Activated CD4-positive, alpha-beta T cell treated with anti-CD3 and anti-CD28 coated beads, Interleukin-2, amount 10 ng/mL, durations not matched to agents 7 days and 5 days (primary cell): Measurements from ENCODE around the gene ALDH7A1. TPM values are rescaled to one million over a fixed set of nuclear protein-coding genes. Genes with fewer than 3 reads are reported as not detected.
"Not testable (repeated sequence)": the region's sequence is repeated elsewhere in the genome, so short reads cannot be mapped to it uniquely, and the experiment has no call there.

Source experiments
- CTCF ChIA-PET: fragments of 350-600 bp; sonication (Branson Sonifier 250); formaldehyde crosslinking; loops from one replicate; lab custom pipeline; 2021; ENCODE audit warnings: antibody characterized with exemption; lab: Charles Lee
- POLR2A ChIA-PET: fragments of 350-600 bp; sonication (Branson Sonifier 250); formaldehyde crosslinking; loops from one replicate; lab custom pipeline; 2021; ENCODE audit warnings: antibody characterized with exemption; lab: Charles Lee
- DNase-seq: peaks from one replicate; pipeline ENCODE4 v3.0.0-alpha.2; 2020
- H3K27ac Mint-ChIP-seq: one replicate; pipeline ENCODE4 v1.8.0; 2021; ENCODE audit warnings: mild to moderate bottlenecking, moderate library complexity, mixed read lengths
- H3K27me3 Mint-ChIP-seq: one replicate; pipeline ENCODE4 v1.8.0; 2021; ENCODE audit warnings: mixed read lengths
- H3K36me3 Mint-ChIP-seq: one replicate; pipeline ENCODE4 v1.8.0; 2021; ENCODE audit warnings: low read depth, mixed read lengths
- H3K4me1 Mint-ChIP-seq: one replicate; pipeline ENCODE4 v1.8.0; 2021; ENCODE audit warnings: mixed read lengths
- H3K4me3 Mint-ChIP-seq: one replicate; pipeline ENCODE4 v1.8.0; 2021; ENCODE audit warnings: mild to moderate bottlenecking, moderate library complexity, mixed read lengths
- H3K9me3 Mint-ChIP-seq: one replicate; pipeline ENCODE4 v1.8.0; 2021; ENCODE audit warnings: mixed read lengths
- total RNA-seq, 2 experiments: library from RNA; stranded (reverse); gene quantifications; one replicate each; pipeline ENCODE4 v1.2.3, GENCODE V29; 2021

The ALDH7A1 gene
- total RNA-seq, 2 experiments from 2014 or later, result 2.7 to 3.6 TPM

DNA sequence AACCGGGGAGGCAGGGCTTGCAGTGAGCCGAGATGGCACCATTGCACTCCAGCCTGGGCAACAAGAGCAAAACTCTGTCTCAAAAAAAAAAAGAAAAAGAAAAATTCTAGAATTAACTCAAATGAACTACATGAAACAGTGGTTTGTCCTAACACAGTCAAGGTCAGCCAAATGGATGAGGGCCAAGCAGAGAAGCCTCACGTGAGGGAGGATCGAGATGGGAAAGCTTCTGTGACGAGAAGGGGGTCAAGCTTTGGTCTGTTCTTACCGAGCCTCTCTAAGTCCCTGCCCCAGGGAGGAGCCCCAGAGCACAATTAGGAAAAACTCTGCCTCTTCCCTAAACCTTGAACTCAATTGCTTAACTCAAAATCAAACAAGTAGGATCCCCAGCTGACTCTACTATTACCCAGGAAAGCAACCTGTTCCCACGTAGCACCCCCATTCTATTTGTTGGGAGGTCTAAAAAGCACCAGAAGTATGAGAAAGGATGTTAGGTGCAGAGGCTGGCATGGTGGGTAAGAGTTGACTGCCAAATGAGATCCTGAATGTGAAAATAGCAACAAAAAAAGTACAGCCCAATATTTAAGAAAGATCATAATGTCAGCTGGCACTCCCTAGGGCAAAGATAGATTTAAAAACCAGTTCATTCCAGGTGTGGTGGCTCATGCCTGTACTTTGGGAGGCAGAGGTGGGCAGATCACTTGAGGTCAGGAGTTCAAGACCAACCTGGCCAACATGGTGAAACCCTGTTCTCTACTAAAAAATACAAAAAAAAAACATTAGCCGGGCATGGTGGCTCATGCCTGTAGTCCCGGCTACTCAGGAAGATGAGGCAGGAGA lies 7.2 kb downstream of the ALDH7A1 start:
- no peak overlapping the region for H3K27ac Mint-ChIP-seq
- no peak overlapping the region for H3K4me3 Mint-ChIP-seq
- H3K9me3 Mint-ChIP-seq, result no peaks in the 10 kb centered on the region
- DNase-seq, result no peak
- H3K27me3 Mint-ChIP-seq, result no peaks in the 10 kb centered on the region
- ChIA-PET CTCF (interaction anchor here (0.6 kb wide), 1 partner anchor 113 kb away, joined by 3 read pairs; no protein-coding TSS in a partner anchor), POLR2A (no interaction called here)
- no peaks in the 10 kb centered on the region for H3K4me1 Mint-ChIP-seq
- H3K36me3 Mint-ChIP-seq, result no peaks in the 10 kb centered on the region

DNA sequence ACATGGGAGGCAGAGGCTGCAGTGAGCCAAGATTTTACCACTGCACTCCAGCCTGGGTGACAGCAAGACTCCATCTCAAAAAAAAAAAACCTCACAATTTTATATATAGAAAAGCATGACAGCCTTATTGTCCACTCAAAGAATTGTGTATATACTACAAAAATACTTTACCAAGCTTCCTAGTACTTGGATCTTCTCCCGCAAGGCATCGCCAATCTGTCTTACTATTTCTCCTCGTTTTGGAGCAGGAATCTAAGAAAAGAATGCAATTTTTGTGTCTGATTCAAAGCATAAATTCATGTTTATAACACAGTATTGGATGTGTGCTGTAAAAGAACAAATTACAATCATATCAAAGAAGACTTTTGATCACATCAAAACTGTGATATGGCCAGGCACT lies 11.3 kb downstream of the ALDH7A1 start:
- no peaks in the 10 kb centered on the region for H3K4me1 Mint-ChIP-seq
- H3K36me3 Mint-ChIP-seq, result no peaks in the 10 kb centered on the region
- H3K9me3 Mint-ChIP-seq, result no peaks in the 10 kb centered on the region
- H3K27ac Mint-ChIP-seq, result no peak overlapping the region
- H3K4me3 Mint-ChIP-seq, result no peak overlapping the region
- ChIA-PET CTCF (interaction anchor here (0.7 kb wide), 1 partner anchor 869 kb away, joined by 3 read pairs; no protein-coding TSS in a partner anchor), POLR2A (no interaction called here)
- DNase-seq, result no peak
- no peaks in the 10 kb centered on the region for H3K27me3 Mint-ChIP-seq

DNA sequence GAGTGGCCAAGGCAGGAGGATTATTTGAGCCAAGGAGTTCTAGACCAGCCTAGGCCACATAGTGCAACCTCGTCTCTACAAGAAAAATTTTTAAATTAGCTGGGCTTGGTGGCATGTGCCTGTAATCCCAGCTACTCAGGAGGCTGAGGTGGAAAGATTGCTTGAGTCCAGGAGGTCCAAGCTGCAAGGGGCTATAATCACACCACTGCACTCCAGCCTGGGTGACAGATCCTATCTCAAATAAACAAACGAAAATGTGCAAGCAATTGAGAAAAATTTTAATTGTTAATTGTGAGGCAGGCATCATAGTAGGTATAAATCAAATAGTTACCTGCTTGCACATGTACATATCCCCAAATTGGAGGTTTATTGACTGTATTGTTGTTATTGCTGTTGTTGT lies 15.3 kb downstream of the ALDH7A1 start:
- Mint-ChIP-seq H3K27me3 (no peaks in the 10 kb centered on the region), H3K36me3 (no peaks in the 10 kb centered on the region), H3K9me3 (no peaks in the 10 kb centered on the region), H3K4me3 (no peak overlapping the region), H3K27ac (no peak overlapping the region), H3K4me1 (no peaks in the 10 kb centered on the region)
- DNase-seq, result no peak
- CTCF ChIA-PET, result interaction anchor here (0.6 kb wide), 2 partner anchors 30 to 241 kb away, joined by 3 read pairs; no protein-coding TSS in a partner anchor
- POLR2A ChIA-PET, result no interaction called here

DNA sequence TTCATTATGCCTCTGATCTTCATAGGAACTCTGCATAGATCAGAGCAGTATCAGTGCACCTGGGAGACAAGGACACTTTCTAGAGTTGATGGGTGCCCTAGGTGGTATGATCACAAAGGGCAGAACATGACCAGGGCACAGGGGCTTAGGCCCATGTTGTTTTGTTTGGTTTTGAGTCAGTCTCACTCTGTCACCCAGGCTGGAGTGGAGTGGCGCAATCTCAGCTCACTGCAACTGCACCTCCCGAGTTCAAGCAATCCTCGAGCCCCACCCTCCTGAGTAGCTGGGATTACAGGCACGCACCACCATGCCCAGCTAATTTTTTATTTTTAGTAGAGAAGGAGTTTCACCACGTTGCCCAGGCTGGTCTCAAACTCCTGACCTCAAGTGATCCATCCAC lies 17.6 kb downstream of the ALDH7A1 start:
- no peaks in the 10 kb centered on the region for H3K4me1 Mint-ChIP-seq
- DNase-seq, result no peak
- H3K27me3 Mint-ChIP-seq, result no peaks in the 10 kb centered on the region
- H3K4me3 Mint-ChIP-seq, result no peak overlapping the region
- CTCF ChIA-PET, result no interaction called here
- H3K27ac Mint-ChIP-seq, result no peak overlapping the region
- POLR2A ChIA-PET, result no interaction called here
- no peaks in the 10 kb centered on the region for H3K36me3 Mint-ChIP-seq
- no peaks in the 10 kb centered on the region for H3K9me3 Mint-ChIP-seq

DNA sequence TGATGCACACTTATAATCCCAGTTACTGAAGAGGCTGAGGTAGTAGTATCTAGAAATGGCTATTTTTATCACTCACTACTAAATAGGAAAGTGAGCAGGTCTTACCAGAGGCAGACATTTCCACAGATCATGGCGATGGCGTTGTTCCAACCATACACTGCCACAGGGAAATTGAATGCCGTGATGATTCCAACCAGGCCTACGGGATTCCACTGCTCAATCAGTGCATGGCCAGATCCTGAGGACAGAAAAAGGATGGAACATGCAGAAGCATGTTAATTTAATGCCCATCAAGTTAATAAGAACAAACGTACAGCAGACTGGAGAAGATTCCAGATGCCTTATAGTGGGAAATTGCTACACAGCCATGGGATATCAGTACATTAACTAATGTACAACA lies 18.0 kb downstream of the ALDH7A1 start:
- H3K27me3 Mint-ChIP-seq, result no peaks in the 10 kb centered on the region
- H3K36me3 Mint-ChIP-seq, result no peaks in the 10 kb centered on the region
- CTCF ChIA-PET, result no interaction called here
- no peak overlapping the region for H3K27ac Mint-ChIP-seq
- no peak for DNase-seq
- no peak overlapping the region for H3K4me3 Mint-ChIP-seq
- no peaks in the 10 kb centered on the region for H3K4me1 Mint-ChIP-seq
- no peaks in the 10 kb centered on the region for H3K9me3 Mint-ChIP-seq
- POLR2A ChIA-PET, result no interaction called here

DNA sequence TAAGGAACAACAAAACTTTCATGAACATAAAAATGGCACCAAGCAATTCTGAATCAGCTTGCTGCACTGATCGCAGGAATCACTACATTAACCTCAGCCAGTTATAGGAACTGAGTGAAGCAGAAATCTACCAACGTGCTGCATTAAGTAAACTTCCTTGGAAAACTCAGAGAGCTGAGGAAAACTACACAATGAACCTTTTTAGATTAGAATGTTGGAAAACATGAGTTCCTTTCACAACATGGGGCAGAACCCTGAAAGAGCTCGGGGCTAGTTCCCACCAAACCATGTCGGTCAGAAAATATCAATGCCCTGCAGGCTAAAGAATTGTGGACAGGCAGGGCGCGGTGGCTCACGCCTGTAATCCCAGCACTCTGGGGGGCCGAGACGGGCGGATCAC lies 19.4 kb downstream of the ALDH7A1 start:
- H3K27me3 Mint-ChIP-seq, result no peaks in the 10 kb centered on the region
- CTCF ChIA-PET, result interaction anchor here (1.4 kb wide), 1 partner anchor 9 kb away, joined by 3 read pairs; no protein-coding TSS in a partner anchor
- H3K4me1 Mint-ChIP-seq, result no peaks in the 10 kb centered on the region
- no peak overlapping the region for H3K27ac Mint-ChIP-seq
- DNase-seq, result no peak
- no peaks in the 10 kb centered on the region for H3K36me3 Mint-ChIP-seq
- POLR2A ChIA-PET, result no interaction called here
- H3K9me3 Mint-ChIP-seq, result no peaks in the 10 kb centered on the region
- H3K4me3 Mint-ChIP-seq, result no peak overlapping the region

DNA sequence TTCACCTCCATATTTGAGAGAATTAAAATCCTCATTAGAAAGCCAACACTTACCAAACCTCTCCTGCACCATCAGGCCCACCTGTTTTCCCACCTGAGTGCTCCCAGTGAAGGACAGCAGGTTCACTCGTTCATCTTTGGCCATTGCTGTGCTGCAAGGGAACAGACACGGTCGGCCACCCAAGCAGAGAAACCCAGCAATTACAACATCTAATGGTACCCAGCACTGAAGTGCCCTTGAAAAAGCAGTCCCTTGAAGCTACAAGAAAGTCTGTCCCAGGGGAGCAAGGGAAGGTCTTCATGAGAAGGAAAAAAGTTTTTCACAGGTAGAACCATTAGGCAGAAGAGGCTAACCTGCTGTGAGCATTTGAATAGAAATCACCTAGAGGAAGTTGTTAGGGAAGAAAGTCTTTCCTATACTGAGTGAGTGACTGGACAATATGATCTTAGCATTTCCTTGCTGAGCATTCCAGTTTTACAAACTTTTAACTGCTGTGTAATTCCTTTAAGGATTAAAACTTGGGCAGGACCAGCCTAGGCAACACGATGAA lies 26.7 kb downstream of the ALDH7A1 start:
- CTCF ChIA-PET, result no interaction called here
- POLR2A ChIA-PET, result no interaction called here
- H3K4me1 Mint-ChIP-seq, result no peaks in the 10 kb centered on the region
- no peaks in the 10 kb centered on the region for H3K9me3 Mint-ChIP-seq
- DNase-seq, result no peak
- no peak overlapping the region for H3K4me3 Mint-ChIP-seq
- no peaks in the 10 kb centered on the region for H3K36me3 Mint-ChIP-seq
- H3K27me3 Mint-ChIP-seq, result no peaks in the 10 kb centered on the region
- no peak overlapping the region for H3K27ac Mint-ChIP-seq

DNA sequence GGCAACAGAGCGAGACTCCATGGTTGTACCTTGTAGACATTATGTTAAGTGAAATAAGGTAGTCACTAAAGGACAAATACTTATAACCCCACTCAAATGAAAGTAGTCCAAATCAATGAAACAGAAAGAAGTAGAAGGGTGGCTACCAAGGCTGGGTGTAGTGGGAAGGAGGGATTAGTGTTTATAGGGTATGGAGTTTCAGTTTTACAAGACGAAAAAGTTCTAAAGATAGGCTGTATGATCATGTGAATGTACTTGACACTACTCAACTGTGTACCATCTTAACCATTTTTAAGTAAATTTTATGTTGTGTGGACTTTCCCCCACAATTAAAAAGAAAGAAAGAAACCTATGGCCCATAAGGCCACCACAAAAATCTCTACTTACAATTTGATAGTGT lies 32.2 kb downstream of the ALDH7A1 start:
- H3K27me3 Mint-ChIP-seq, result no peaks in the 10 kb centered on the region
- H3K4me1 Mint-ChIP-seq, result no peaks in the 10 kb centered on the region
- no peak overlapping the region for H3K27ac Mint-ChIP-seq
- H3K9me3 Mint-ChIP-seq, result no peaks in the 10 kb centered on the region
- POLR2A ChIA-PET, result no interaction called here
- no peak overlapping the region for H3K4me3 Mint-ChIP-seq
- CTCF ChIA-PET, result interaction anchor here (0.6 kb wide), 1 partner anchor 1531 kb away, joined by 4 read pairs; no protein-coding TSS in a partner anchor
- DNase-seq, result no peak
- H3K36me3 Mint-ChIP-seq, result no peaks in the 10 kb centered on the region

DNA sequence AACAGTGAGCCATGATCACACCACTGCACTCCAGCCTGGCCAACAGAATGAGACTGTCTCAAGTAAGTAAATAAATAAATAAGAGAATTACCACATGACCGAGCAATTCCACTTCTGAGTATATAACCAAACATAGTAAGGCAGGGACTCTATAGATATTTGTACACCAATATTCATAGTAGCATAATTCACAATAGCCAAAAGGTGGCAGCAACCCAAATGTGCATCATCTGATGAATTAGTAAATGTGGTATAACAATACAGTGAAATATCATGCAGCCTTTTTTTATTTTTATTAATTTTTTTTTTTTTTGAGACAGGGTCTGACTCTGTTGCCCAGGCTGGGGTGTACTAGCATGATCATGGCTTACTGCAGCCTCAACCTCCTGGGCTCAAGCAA lies 33.1 kb downstream of the ALDH7A1 start:
- Mint-ChIP-seq H3K27me3 (no peaks in the 10 kb centered on the region), H3K4me3 (no peak overlapping the region), H3K4me1 (no peaks in the 10 kb centered on the region), H3K27ac (no peak overlapping the region), H3K36me3 (no peaks in the 10 kb centered on the region), H3K9me3 (no peaks in the 10 kb centered on the region)
- POLR2A ChIA-PET, result interaction anchor here (0.6 to 0.7 kb wide), 2 partner anchors 13 to 438 kb away, joined by 3 to 4 read pairs; no protein-coding TSS in a partner anchor
- DNase-seq, result no peak
- CTCF ChIA-PET, result interaction anchor here (0.5 to 0.6 kb wide), 2 partner anchors 20 to 1530 kb away, joined by 3 to 4 read pairs; no protein-coding TSS in a partner anchor

DNA sequence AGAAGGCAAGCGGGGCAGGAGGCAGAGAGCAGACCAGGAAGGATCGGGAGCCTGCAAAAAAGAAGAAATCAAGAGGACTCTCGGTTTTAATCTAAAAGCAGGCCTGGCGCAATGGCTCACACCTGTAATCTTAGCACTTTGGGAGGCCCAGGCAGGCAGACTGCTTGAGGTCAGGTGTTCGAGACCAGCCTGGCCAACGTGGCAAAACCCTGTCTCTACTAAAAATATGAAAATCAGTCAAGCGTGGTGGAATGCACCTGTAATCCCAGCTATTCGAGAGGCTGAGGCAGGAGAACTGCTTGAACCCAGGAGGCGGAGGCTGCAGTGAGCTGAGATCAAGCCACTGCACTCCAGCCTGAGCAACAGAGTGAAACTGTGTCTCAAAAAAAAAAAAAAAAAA lies 39.9 kb downstream of the ALDH7A1 start:
- H3K9me3 Mint-ChIP-seq, CTCF ChIA-PET, H3K4me3 Mint-ChIP-seq, POLR2A ChIA-PET, DNase-seq, H3K27me3 Mint-ChIP-seq, H3K4me1 Mint-ChIP-seq, H3K27ac Mint-ChIP-seq, H3K36me3 Mint-ChIP-seq: not testable (repeated sequence)

DNA sequence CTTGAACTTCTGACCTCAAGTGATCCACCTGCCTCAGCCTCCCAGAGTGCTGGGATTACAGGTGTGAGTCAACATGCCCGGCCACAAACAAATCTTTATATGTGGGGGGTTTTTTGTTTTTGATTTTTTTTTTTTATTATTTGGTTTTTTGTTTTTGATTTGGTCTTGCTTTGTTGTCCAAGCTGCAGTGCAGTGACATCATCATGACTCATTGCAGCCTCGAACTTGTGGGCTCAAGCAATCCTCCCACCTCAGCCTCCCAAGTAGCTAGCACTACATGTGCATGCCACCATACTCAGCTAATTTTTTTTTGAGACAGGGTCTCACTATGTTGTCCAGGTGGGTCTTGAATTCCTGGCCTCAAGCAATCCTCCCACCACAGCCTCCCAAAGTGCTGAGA lies 42.4 kb downstream of the ALDH7A1 start:
- no peak for DNase-seq
- H3K4me1 Mint-ChIP-seq, result no peaks in the 10 kb centered on the region
- H3K27ac Mint-ChIP-seq, result no peak overlapping the region
- POLR2A ChIA-PET, result no interaction called here
- H3K4me3 Mint-ChIP-seq, result no peak overlapping the region
- CTCF ChIA-PET, result interaction anchor here (1.6 kb wide), 1 partner anchor 22 kb away, joined by 4 read pairs; no protein-coding TSS in a partner anchor
- H3K27me3 Mint-ChIP-seq, result no peaks in the 10 kb centered on the region
- no peaks in the 10 kb centered on the region for H3K9me3 Mint-ChIP-seq
- H3K36me3 Mint-ChIP-seq, result no peaks in the 10 kb centered on the region

DNA sequence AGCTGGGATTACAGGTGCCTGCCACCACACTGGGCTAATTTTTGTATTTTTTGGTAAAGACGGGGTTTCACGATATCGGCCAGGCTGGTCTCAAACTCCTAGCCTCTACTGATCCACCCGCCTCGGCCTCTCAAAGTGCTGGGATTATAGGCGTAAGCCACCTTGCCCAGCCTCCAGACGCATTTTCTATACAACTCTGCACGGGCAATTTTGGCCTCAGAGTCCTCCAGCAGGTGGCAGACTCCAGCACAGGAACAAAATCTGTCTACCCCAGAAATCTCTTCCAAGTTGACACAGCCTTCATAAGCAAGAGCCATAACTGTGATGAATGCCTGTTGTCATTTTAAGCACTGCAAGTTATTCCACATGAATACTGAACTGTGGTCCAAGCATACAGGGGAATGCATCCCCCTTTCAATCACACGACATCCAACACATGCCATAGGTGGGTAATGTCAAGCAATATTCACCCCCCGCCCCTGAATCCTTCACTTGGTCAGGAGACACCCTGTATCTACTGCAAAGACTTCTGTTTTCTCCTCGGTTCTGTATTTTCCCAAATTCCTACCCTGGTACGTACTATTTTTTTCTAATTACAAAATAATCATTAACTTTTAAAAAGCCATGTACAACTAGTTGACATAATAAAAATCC lies 50.8 kb downstream of the ALDH7A1 start:
- ChIA-PET POLR2A (no interaction called here), CTCF (interaction anchor here (1.1 to 1.5 kb wide), 3 partner anchors 15 to 202 kb away, joined by 4 read pairs; no protein-coding TSS in a partner anchor)
- peak; percentile 48 for DNase-seq
- H3K27ac Mint-ChIP-seq, result no peak overlapping the region
- H3K27me3 Mint-ChIP-seq, result peaks cover 2% of the 10 kb centered on the region
- no peaks in the 10 kb centered on the region for H3K9me3 Mint-ChIP-seq
- no peak overlapping the region for H3K4me3 Mint-ChIP-seq
- H3K36me3 Mint-ChIP-seq, result no peaks in the 10 kb centered on the region
- no peaks in the 10 kb centered on the region for H3K4me1 Mint-ChIP-seq

DNA sequence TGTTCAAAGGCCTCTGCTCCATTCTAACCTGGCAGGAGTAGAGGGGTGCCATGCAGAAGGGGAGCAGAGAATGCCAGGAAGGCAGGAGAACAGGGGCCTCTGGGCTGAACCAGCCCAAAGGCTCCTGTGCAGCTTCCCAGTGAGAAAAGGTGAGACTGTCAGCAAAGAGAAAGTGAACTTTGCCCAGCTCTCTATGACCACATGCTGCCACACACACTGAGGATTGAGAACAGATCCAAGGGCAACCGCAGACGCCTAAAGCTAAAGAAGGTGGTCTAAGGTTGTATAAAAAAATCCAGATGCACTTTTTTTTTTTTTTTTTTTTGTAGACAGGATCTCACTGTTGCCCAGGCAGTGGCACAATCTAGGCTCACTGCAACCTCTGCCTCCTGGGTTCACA lies 51.4 kb downstream of the ALDH7A1 start:
- no peak for DNase-seq
- Mint-ChIP-seq H3K4me1 (no peaks in the 10 kb centered on the region), H3K9me3 (no peaks in the 10 kb centered on the region), H3K27me3 (peaks cover 2% of the 10 kb centered on the region), H3K4me3 (no peak overlapping the region), H3K36me3 (no peaks in the 10 kb centered on the region), H3K27ac (no peak overlapping the region)
- ChIA-PET POLR2A (no interaction called here), CTCF (interaction anchor here (0.6 to 1.5 kb wide), 7 partner anchors 15 to 800 kb away, joined by 3 to 4 read pairs (median 4); no protein-coding TSS in a partner anchor)
